ENCODE results near the gene CRAMP1.

The CRAMP1 gene

DNA sequence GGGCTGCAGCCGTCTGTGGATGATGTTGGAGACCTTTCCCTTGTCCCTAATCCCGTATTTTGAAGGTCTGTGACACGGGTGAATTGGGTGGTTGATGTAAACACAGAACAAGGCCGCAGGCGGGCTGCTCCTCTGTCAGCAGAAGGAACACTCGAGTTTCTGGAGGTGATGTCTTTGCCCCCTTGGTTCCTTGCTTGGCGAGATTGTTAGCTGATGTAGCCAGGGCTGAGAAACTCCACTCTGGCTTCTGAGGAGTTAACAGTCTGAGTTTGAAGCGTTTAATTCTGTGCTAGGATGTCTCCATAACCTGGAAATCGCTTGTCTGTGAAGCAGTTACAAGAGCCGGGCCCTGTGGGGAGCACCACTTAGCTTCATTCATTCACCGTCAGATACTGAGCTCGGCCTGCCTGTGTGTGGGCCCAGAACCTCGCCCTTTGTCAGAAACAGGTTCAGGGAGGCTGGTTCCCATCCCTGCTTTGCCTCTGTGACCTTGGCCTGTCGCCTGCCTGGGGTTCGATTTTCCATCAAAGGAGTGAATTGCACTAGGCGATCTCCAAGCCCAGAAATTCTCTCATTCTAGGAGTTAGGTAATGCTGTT is 95.1 kb downstream of the CRAMP1 start:
- H3K27ac ChIP-seq = peak overlapping the region; percentile 93
- POLR2A ChIA-PET (ENCODE audit: low non-redundant PET) = interaction anchor here (0.6 kb wide), 1 partner anchor 12 kb away, joined by 6 read pairs; no protein-coding TSS in a partner anchor
- no peak for DNase-seq (ENCODE audit: low spot score)
- CTCF ChIA-PET = interaction anchor here (0.6 to 1.5 kb wide), 2 partner anchors 10 to 63 kb away, joined by 4 read pairs; no protein-coding TSS in a partner anchor
- no peak for TF ChIP-seq CTCF (conservative IDR thresholded peaks at IDR 0.05; ENCODE audit: low read depth)

- ChIA-PET CTCF (interaction anchor here (0.6 kb wide), 1 partner anchor 38 kb away, joined by 3 read pairs; no protein-coding TSS in a partner anchor), POLR2A (ENCODE audit: low non-redundant PET) (interaction anchor here (1.0 to 1.1 kb wide), 2 partner anchors 31 to 43 kb away, joined by 3 read pairs; no protein-coding TSS in a partner anchor)
- H3K27ac ChIP-seq = peak overlapping the region; percentile 30
- TF ChIP-seq CTCF (conservative IDR thresholded peaks at IDR 0.05; ENCODE audit: low read depth) = no peak
- no peak for DNase-seq (ENCODE audit: low spot score)
These were observed 96.1 kb downstream of the CRAMP1 start for GRCh38 chr16:1708083-1708767.

DNA sequence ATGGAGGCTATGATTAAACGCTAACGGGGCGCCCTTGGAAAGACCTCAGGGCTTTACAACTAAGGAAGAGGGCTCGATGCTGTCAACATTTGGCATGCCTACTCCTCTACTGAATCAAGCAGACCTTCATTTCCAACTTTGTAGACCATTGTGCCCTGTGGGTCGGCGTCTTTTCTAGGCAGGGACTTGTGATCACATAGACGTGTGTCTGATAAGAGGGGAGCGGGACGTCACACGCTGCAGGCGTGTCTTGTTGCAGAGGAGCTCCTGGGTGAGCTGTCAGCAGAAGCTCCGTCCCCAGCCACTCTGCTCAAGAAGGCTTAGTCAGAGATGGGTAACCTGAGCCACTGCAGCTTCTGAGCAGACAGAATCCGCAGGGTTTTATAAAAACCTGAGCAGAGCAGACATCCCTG is 96.6 kb downstream of the CRAMP1 start:
- POLR2A ChIA-PET (ENCODE audit: low non-redundant PET) = interaction anchor here (1.0 to 1.1 kb wide), 2 partner anchors 31 to 44 kb away, joined by 3 read pairs; no protein-coding TSS in a partner anchor
- no peak for DNase-seq (ENCODE audit: low spot score)
- TF ChIP-seq CTCF (conservative IDR thresholded peaks at IDR 0.05; ENCODE audit: low read depth) = no peak

GRCh38 chr16:1709356-1709755 is 97.2 kb downstream of the CRAMP1 start:
- no peak for DNase-seq (ENCODE audit: low spot score)
- TF ChIP-seq CTCF (conservative IDR thresholded peaks at IDR 0.05; ENCODE audit: low read depth) = no peak
- ChIA-PET POLR2A (ENCODE audit: low non-redundant PET) (interaction anchor here (1.0 kb wide), 1 partner anchor 32 kb away, joined by 3 read pairs; no protein-coding TSS in a partner anchor), CTCF (interaction anchor here (0.6 kb wide), 1 partner anchor 245 kb away, joined by 3 read pairs; no protein-coding TSS in a partner anchor)
- peak overlapping the region; percentile 30 for H3K27ac ChIP-seq

More for the DNA sequence above, 96.6 kb downstream of the CRAMP1 start:
- peak overlapping the region; percentile 30 for H3K27ac ChIP-seq
- CTCF ChIA-PET = interaction anchor here (0.6 kb wide), 1 partner anchor 37 kb away, joined by 3 read pairs; no protein-coding TSS in a partner anchor

- ChIA-PET CTCF (interaction anchor here (0.5 to 0.7 kb wide), 3 partner anchors 39 to 1618 kb away, joined by 3 to 4 read pairs (median 3); no protein-coding TSS in a partner anchor), POLR2A (ENCODE audit: low non-redundant PET) (interaction anchor here (0.7 kb wide), 1 partner anchor 218 kb away, joined by 3 read pairs; the partner anchor contains the start of gene TELO2)
- peak overlapping the region; percentile 38 for H3K27ac ChIP-seq
- DNase-seq (ENCODE audit: low spot score) = no peak
- no peak for TF ChIP-seq CTCF (conservative IDR thresholded peaks at IDR 0.05; ENCODE audit: low read depth)
These were observed 98.8 kb downstream of the CRAMP1 start for GRCh38 chr16:1710811-1711507.

DNA sequence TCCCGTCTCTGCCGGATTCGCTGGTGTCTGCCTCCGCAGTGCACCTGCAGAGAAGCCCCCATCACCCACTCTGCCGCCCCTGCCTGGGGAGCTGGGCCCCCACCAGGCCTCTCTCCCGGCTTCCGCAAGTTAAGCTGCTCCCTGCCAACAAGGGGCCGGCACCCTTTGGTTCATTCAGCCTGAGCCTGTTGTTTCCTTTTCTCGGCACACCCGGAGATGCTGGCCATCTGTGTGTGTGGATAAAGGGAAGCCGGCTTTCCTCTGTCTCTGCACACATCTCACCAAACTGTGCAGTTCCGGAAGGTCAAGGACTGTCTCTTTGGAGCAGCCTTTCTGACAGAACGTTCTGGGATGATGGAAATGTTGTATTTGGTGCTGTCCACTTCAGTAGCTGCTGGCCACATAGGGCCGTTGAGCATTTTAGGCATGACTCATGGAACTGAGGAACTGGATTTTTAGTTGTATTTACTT is 100.7 kb downstream of the CRAMP1 start:
- no peak for TF ChIP-seq CTCF (conservative IDR thresholded peaks at IDR 0.05; ENCODE audit: low read depth)
- no peak for DNase-seq (ENCODE audit: low spot score)
- CTCF ChIA-PET = no interaction called here
- peak overlapping the region; percentile 9; the same call in 1 of the 2 replicates for H3K27ac ChIP-seq
- POLR2A ChIA-PET (ENCODE audit: low non-redundant PET) = no interaction called here

All from RWPE1 (cell line).